ENCODE results near the gene TIGD6. TPM values are rescaled to one million over a fixed set of nuclear protein-coding genes. Genes with fewer than 3 reads are reported as not detected.

TIGD6 gene
- total RNA-seq (1 to 10 TPM; 3.8 to 4.2 TPM), polyA plus RNA-seq (1 to 10 TPM; 2.1 to 3.7 TPM)
- long read RNA-seq, donor 1, full-length matches to known transcripts, result 17 of 19 reads
- long read RNA-seq, donor 1, partial matches to known transcripts, result 0 of 19 reads
- long read RNA-seq, donor 1, other reads (novel, unspliced or antisense), result 2 of 19 reads
- long read RNA-seq, donor 2, full-length matches to known transcripts, result 2 of 3 reads
- long read RNA-seq, donor 2, partial matches to known transcripts, result 0 of 3 reads
- long read RNA-seq, donor 2, other reads (novel, unspliced or antisense), result 1 of 3 reads

DNA sequence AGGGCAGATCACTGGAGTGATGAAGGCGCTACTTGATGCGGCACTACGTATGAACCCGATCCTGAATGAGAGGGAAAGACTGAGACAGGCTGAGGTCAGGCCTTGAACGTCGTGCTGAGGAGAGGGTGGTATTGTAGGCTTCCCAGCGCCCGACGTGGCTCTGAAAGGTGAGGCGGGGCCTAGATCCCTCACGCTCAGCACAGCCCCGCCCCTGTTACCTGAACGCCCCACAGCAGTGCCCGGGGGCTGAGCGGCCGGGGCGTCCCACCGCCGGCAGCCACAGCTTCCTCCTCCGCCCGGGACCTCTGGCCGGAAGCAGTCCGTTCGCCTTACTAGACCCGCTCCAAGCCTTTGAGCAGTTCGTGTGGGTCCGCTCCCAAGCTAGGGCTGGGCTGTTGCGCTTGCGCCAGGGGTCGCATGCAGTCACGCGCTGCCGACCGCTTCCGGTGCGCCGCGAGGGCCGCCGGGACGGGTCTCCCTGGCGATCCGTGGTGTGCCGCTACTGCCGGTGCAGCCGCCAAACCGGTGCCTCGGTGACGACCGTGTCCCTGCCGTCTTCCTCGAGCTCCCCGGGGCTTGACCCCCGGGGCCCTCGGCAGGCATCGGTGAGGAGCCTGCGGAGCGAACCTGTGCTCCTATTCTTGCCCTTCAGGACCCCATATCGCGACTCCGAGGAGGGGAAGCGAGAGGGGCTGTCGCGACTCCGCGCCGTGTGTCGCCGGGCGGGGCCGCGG, at the start of gene TIGD6, which contains the start of gene HMGXB3:
TSS of gene TIGD6 (minus strand) at position 399 of the 734 bp plus-strand sequence. CDS start 4,306 bp downstream, outside the sequence.
TSS of gene HMGXB3 (plus strand) at position 484 of the 734 bp plus-strand sequence. CDS start 4,114 bp downstream, outside the sequence.
- Histone ChIP-seq H3K27ac (ENCODE audit: low read depth in 1 of 2, low read length in 2 of 2) (peak within 1 kb of the TSS in 1 of 2 donors; percentile 83), H3K9me3 (ENCODE audit: control insufficient read depth, low read length) (no peaks in the 10 kb centered on the region), H3K27me3 (ENCODE audit: control insufficient read depth in 1 of 2, insufficient read depth in 2 of 2, low read length in 1 of 2) (no peaks in the 10 kb centered on the region), H3K4me1 (ENCODE audit: control insufficient read depth in 1 of 2, insufficient read depth in 2 of 2, low read length in 2 of 2) (peaks cover 0 to 2% of the 10 kb centered on the region in 2 donors), H3K36me3 (ENCODE audit: control insufficient read depth in 1 of 2, insufficient read depth in 2 of 2, low read length in 1 of 2) (peaks cover 0 to 2% of the 10 kb centered on the region in 2 donors), H3K4me3 (ENCODE audit: low read length in 2 of 2) (peak within 1 kb of the TSS; percentile 77 to 87)
- ATAC-seq (ENCODE audit: low FRiP score) (peak; percentile 95), DNase-seq (peak; percentile 96 to 97)
- 0 to 1% methylated on average over 68 to 72 of the region's 72 CpGs for WGBS, 2 donors
- intact Hi-C loops (cut with DNase I), result loop anchor here in 1 of 2 donors (5.0 kb wide), 1 partner anchor 132 kb away; no protein-coding TSS in a partner anchor

DNA sequence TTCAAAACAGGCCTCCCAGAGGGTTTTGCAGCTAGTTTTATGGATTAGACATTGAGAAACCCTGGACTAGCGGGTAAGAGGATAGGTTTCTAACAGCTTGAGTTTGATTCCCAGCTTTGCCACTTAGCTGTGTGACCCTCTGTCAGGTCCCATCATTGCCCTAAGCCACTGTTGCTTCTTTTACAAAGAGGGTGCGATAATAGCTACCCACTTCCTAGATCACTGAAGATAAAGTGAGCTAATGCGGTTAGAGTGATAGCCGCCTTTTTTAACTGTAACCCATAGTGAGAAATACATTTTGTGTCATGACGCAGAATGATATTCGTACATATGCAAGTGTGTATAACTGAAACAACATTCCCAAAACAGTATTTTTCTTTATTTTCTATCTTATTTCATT, 45.6 kb upstream of the TIGD6 start:
- H3K4me1 ChIP-seq (ENCODE audit: control insufficient read depth in 1 of 2, insufficient read depth in 2 of 2, low read length in 2 of 2), result no peaks in the 10 kb centered on the region
- WGBS, 2 donors, result 95 to 97% methylated on average over 6 of the region's 6 CpGs
- DNase-seq, result no peak
- no peak overlapping the region for H3K4me3 ChIP-seq (ENCODE audit: low read length in 2 of 2)
- intact Hi-C loops (cut with DNase I), result no loop called here
- no peaks in the 10 kb centered on the region for H3K27me3 ChIP-seq (ENCODE audit: control insufficient read depth in 1 of 2, insufficient read depth in 2 of 2, low read length in 1 of 2)
- no peak overlapping the region for H3K27ac ChIP-seq (ENCODE audit: low read depth in 1 of 2, low read length in 2 of 2)
- no peaks in the 10 kb centered on the region for H3K9me3 ChIP-seq (ENCODE audit: control insufficient read depth, low read length)
- ATAC-seq (ENCODE audit: low FRiP score), result no peak
- H3K36me3 ChIP-seq (ENCODE audit: control insufficient read depth in 1 of 2, insufficient read depth in 2 of 2, low read length in 1 of 2), result peaks cover 20 to 21% of the 10 kb centered on the region in 2 donors

DNA sequence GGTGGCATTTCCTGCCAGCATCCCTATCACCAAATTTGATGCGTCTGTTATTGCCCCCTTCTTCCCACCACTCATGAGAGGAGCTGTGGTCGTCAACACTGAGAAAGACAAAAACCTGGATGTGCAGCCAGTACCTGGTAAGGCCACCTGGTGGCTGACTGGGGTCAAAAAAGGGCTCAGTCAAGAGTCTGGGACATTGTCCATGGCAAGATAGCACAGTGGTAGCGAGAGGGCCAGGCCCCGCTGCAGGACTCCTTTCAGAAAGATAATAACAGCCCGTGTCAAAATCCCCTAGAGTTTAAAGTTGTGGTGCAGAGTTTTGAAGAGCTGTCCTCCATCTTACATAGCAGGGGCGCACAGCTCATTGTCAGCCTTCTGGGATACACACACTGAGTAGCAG, 45.1 kb upstream of the TIGD6 start:
- H3K27ac ChIP-seq (ENCODE audit: low read depth in 1 of 2, low read length in 2 of 2), result no peak overlapping the region
- H3K27me3 ChIP-seq (ENCODE audit: control insufficient read depth in 1 of 2, insufficient read depth in 2 of 2, low read length in 1 of 2), result no peaks in the 10 kb centered on the region
- intact Hi-C loops (cut with DNase I), result no loop called here
- no peak overlapping the region for H3K4me3 ChIP-seq (ENCODE audit: low read length in 2 of 2)
- H3K9me3 ChIP-seq (ENCODE audit: control insufficient read depth, low read length), result no peaks in the 10 kb centered on the region
- peaks cover 22 to 24% of the 10 kb centered on the region in 2 donors for H3K36me3 ChIP-seq (ENCODE audit: control insufficient read depth in 1 of 2, insufficient read depth in 2 of 2, low read length in 1 of 2)
- ATAC-seq (ENCODE audit: low FRiP score) (no peak), DNase-seq (no peak)
- 88 to 89% methylated on average over 6 of the region's 6 CpGs for WGBS, 2 donors
- no peaks in the 10 kb centered on the region for H3K4me1 ChIP-seq (ENCODE audit: control insufficient read depth in 1 of 2, insufficient read depth in 2 of 2, low read length in 2 of 2)

DNA sequence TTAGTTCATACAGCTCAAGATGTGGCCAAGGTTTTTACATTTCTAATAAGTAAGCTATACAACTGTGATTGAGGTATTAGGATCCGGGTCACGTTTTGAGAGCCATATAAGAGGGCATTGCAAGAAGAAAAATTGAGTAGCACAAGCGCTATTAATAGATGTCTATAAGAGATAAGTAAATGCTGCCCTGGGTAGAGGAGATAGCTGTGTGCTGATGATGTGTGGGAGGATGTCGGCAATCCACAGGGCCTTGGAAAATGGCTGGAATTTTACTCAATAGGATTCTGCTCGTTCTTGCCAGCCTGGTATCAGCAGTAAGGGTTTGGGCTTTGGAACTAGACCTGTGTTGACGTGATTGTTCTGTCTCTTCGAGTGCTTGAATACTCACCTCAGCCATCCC, 44.3 kb upstream of the TIGD6 start:
- WGBS, 2 donors, result 62 to 66% methylated on average over 7 of the region's 7 CpGs
- DNase-seq (no peak), ATAC-seq (ENCODE audit: low FRiP score) (no peak)
- H3K4me1 ChIP-seq (ENCODE audit: control insufficient read depth in 1 of 2, insufficient read depth in 2 of 2, low read length in 2 of 2), result no peaks in the 10 kb centered on the region
- peaks cover 23 to 25% of the 10 kb centered on the region in 2 donors for H3K36me3 ChIP-seq (ENCODE audit: control insufficient read depth in 1 of 2, insufficient read depth in 2 of 2, low read length in 1 of 2)
- no peak overlapping the region for H3K27ac ChIP-seq (ENCODE audit: low read depth in 1 of 2, low read length in 2 of 2)
- H3K4me3 ChIP-seq (ENCODE audit: low read length in 2 of 2), result no peak overlapping the region
- H3K9me3 ChIP-seq (ENCODE audit: control insufficient read depth, low read length), result no peaks in the 10 kb centered on the region
- no peaks in the 10 kb centered on the region for H3K27me3 ChIP-seq (ENCODE audit: control insufficient read depth in 1 of 2, insufficient read depth in 2 of 2, low read length in 1 of 2)
- intact Hi-C loops (cut with DNase I), result no loop called here

DNA sequence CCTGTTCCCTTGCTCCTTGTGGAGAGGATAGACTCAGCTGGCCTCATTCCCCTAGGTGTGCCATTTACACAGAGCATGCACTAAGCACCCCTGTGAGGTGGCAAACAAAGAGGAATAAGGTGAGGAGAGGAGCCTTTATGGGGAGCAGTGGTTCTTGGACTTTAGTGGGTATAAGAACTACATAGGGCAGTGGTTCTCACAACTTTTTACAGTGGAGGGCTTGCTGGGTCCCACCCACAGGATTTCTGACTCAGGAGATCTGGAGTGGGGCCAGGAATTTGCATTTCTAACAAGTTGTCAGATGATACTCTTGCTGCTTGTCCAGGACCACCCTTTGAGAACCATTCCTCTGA, 43.9 kb upstream of the TIGD6 start:
- H3K4me1 ChIP-seq (ENCODE audit: control insufficient read depth in 1 of 2, insufficient read depth in 2 of 2, low read length in 2 of 2), result no peaks in the 10 kb centered on the region
- no peak for DNase-seq
- H3K27me3 ChIP-seq (ENCODE audit: control insufficient read depth in 1 of 2, insufficient read depth in 2 of 2, low read length in 1 of 2), result no peaks in the 10 kb centered on the region
- H3K36me3 ChIP-seq (ENCODE audit: control insufficient read depth in 1 of 2, insufficient read depth in 2 of 2, low read length in 1 of 2), result peaks cover 23% of the 10 kb centered on the region in 2 donors
- peak overlapping the region in 1 of 2 donors; percentile 8 for H3K27ac ChIP-seq (ENCODE audit: low read depth in 1 of 2, low read length in 2 of 2)
- H3K9me3 ChIP-seq (ENCODE audit: control insufficient read depth, low read length), result no peaks in the 10 kb centered on the region
- no peak for ATAC-seq (ENCODE audit: low FRiP score)
- intact Hi-C loops (cut with DNase I), result no loop called here
- H3K4me3 ChIP-seq (ENCODE audit: low read length in 2 of 2), result no peak overlapping the region

DNA sequence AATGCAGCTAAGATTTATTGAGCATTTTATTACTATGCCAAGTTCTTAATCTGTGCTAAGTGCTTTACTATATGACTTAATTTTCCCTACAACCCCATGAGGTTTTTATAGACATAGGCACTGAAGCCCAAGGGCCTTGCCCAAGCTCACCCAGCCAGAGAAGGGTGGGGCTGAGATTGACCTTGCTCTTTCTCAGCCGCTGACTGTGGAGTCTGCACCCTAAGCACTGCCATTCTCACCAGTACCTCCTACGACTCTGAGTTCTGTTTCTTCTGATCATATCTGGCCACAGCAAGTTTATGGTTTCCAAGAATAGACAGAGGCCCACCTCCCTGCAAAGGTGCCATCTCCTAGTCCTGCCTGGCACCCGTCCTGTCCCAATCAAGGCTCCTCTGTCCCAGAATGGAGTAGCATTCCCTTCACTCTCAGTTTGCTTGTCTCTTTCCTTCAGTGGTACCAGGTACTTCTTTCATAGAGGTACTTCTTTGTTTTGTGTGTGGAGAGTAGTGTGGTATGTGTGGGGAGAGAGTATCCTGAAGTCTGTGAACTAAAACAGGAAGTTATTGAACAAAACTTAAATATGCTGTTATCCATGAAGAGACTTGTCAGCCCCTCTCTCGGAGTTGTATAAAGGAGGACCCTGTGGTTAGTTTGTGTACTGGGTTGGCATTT, 43.3 kb upstream of the TIGD6 start:
- 47 to 49% methylated on average over 4 of the region's 4 CpGs for WGBS, 2 donors
- no peaks in the 10 kb centered on the region for H3K4me1 ChIP-seq (ENCODE audit: control insufficient read depth in 1 of 2, insufficient read depth in 2 of 2, low read length in 2 of 2)
- peak overlapping the region in 1 of 2 donors; percentile 8 for H3K27ac ChIP-seq (ENCODE audit: low read depth in 1 of 2, low read length in 2 of 2)
- intact Hi-C loops (cut with DNase I), result no loop called here
- no peaks in the 10 kb centered on the region for H3K9me3 ChIP-seq (ENCODE audit: control insufficient read depth, low read length)
- no peak overlapping the region for H3K4me3 ChIP-seq (ENCODE audit: low read length in 2 of 2)
- no peaks in the 10 kb centered on the region for H3K27me3 ChIP-seq (ENCODE audit: control insufficient read depth in 1 of 2, insufficient read depth in 2 of 2, low read length in 1 of 2)
- H3K36me3 ChIP-seq (ENCODE audit: control insufficient read depth in 1 of 2, insufficient read depth in 2 of 2, low read length in 1 of 2), result peaks cover 22 to 23% of the 10 kb centered on the region in 2 donors
- DNase-seq, result no peak
- ATAC-seq (ENCODE audit: low FRiP score), result no peak

DNA sequence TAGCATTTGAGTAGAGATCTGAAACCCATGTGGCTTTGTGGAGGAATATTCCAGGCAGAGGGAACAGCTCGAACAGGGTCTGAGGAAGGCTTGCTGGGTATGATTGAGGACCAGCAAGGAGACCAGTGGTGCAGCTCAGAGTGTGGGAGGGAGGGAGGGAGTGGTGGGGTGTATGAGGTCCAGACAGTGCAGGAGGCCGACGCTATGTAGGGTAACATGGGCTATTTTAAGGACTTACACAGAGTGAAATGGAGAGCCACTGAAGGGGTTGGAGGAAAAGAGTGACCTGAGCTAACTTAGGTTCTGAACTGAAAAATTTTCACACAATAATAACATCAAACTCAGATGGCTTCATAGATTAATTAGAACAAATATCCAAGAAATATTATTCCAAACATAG, 42.0 kb upstream of the TIGD6 start:
- ATAC-seq (ENCODE audit: low FRiP score) (no peak), DNase-seq (no peak)
- no peak overlapping the region for H3K27ac ChIP-seq (ENCODE audit: low read depth in 1 of 2, low read length in 2 of 2)
- no peaks in the 10 kb centered on the region for H3K9me3 ChIP-seq (ENCODE audit: control insufficient read depth, low read length)
- H3K4me1 ChIP-seq (ENCODE audit: control insufficient read depth in 1 of 2, insufficient read depth in 2 of 2, low read length in 2 of 2), result no peaks in the 10 kb centered on the region
- H3K4me3 ChIP-seq (ENCODE audit: low read length in 2 of 2), result no peak overlapping the region
- intact Hi-C loops (cut with DNase I), result no loop called here
- peaks cover 20 to 24% of the 10 kb centered on the region in 2 donors for H3K36me3 ChIP-seq (ENCODE audit: control insufficient read depth in 1 of 2, insufficient read depth in 2 of 2, low read length in 1 of 2)
- no peaks in the 10 kb centered on the region for H3K27me3 ChIP-seq (ENCODE audit: control insufficient read depth in 1 of 2, insufficient read depth in 2 of 2, low read length in 1 of 2)
- 44 to 57% methylated on average over 3 of the region's 3 CpGs for WGBS, 2 donors

DNA sequence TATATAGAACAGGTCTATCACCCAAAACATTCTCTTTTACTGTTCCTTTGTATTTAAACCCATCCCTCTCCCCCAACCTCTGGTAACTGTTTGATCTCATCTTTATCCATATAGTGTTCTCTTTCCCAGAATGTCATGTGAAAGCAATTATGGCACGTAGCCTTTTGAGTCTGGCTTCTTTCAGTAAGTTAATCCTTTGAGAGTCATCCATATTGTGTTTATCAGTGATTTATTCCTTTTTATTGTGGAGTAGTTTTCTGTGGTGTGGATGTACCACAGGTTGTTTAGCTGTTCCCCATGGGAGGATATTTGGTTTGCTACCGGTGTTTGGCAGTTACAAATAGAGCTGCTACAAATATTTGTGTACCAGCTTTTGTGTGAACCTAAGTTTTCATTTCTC, 38.1 kb upstream of the TIGD6 start:
- DNase-seq (no peak), ATAC-seq (ENCODE audit: low FRiP score) (no peak)
- H3K4me1 ChIP-seq (ENCODE audit: control insufficient read depth in 1 of 2, insufficient read depth in 2 of 2, low read length in 2 of 2), result no peaks in the 10 kb centered on the region
- H3K27ac ChIP-seq (ENCODE audit: low read depth in 1 of 2, low read length in 2 of 2), result no peak overlapping the region
- H3K27me3 ChIP-seq (ENCODE audit: control insufficient read depth in 1 of 2, insufficient read depth in 2 of 2, low read length in 1 of 2), result no peaks in the 10 kb centered on the region
- H3K9me3 ChIP-seq (ENCODE audit: control insufficient read depth, low read length), result no peaks in the 10 kb centered on the region
- H3K4me3 ChIP-seq (ENCODE audit: low read length in 2 of 2), result no peak overlapping the region
- intact Hi-C loops (cut with DNase I), result no loop called here
- 49 to 68% methylated on average over 2 of the region's 2 CpGs for WGBS, 2 donors
- H3K36me3 ChIP-seq (ENCODE audit: control insufficient read depth in 1 of 2, insufficient read depth in 2 of 2, low read length in 1 of 2), result peaks cover 15 to 26% of the 10 kb centered on the region in 2 donors
